ENCODE measurements around the gene KRT5. TPM values are rescaled to one million over a fixed set of nuclear protein-coding genes. Genes with fewer than 3 reads are reported as not detected.

KRT5 gene
- polyA plus RNA-seq, 1 experiment = not detected

DNA sequence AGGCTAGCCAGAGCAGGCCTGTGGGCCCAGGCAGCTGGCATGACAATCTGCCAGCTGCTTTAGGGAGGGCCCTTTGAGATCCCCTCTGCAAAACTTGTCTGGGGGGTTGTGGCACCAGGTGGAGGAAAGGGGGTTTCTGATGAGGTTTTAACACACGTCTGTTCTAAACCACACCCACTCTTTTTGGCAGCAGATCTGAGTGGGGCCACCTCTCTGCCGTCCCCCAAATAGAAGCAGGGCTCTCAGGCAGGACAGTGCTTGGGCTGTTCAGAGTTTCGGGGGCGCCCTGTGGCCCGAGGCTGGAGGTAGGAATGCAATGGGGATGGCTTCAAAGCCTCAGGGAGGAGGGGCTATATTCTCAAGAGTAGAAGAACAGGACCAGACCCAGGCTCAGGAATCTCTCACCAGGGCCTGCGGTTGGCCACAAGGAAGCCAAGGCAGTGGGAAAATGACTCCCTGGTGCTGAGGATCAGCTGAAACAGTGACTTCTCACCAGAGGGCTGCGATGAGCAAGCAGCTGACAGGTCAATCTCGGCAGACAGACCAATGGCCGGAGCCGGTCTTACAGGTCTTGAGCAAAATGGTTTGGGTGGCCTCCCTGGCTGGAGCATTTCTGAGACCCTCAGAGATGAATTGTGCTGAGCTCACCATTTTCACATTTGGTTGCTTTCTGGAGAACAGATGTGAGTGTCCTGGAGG lies 1.5 kb upstream of the KRT5 start:
- ChIA-PET POLR2A (no interaction called here), CTCF (interaction anchor here (0.7 kb wide), 1 partner anchor 224 kb away, joined by 3 read pairs; no protein-coding TSS in a partner anchor)
- Histone ChIP-seq H3K4me3 (ENCODE audit: low read depth, low read length) (no peak overlapping the region), H3K27me3 (ENCODE audit: control insufficient read depth, insufficient read depth, low read length) (peaks cover 6% of the 10 kb centered on the region), H3K9me3 (ENCODE audit: control insufficient read depth, insufficient read depth, low read length) (no peaks in the 10 kb centered on the region; the same call in 1 of the 2 replicates), H3K27ac (ENCODE audit: low read depth, low read length) (no peak overlapping the region)
- no peak for DNase-seq (ENCODE audit: low read depth, low spot score)
- TF ChIP-seq, protein P1, sequence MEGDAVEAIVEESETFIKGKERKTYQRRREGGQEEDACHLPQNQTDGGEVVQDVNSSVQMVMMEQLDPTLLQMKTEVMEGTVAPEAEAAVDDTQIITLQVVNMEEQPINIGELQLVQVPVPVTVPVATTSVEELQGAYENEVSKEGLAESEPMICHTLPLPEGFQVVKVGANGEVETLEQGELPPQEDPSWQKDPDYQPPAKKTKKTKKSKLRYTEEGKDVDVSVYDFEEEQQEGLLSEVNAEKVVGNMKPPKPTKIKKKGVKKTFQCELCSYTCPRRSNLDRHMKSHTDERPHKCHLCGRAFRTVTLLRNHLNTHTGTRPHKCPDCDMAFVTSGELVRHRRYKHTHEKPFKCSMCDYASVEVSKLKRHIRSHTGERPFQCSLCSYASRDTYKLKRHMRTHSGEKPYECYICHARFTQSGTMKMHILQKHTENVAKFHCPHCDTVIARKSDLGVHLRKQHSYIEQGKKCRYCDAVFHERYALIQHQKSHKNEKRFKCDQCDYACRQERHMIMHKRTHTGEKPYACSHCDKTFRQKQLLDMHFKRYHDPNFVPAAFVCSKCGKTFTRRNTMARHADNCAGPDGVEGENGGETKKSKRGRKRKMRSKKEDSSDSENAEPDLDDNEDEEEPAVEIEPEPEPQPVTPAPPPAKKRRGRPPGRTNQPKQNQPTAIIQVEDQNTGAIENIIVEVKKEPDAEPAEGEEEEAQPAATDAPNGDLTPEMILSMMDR (IDR thresholded peaks at IDR 0.05; ENCODE audit: low read depth, low read length) = no peak

DNA sequence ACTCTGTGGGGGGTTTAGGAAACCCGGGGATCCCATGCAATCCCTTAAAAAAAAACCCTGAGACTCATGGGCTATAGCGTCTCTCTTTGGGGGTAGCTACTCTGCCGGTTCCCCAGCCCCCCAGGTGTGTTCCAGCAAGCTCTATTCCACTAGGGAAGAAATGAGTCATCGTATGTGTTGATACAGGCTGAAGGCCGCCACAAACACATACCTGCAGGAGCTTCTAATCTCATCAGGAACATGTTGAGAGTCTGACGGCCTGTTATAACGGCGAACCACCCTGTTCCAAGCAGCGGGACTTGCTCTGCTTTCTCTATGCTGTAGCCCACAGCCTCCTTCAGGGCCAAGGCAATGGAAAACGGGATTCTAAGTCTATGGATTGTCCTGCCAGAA lies 977 bp upstream of the KRT5 start:
- CTCF ChIA-PET = interaction anchor here (0.7 kb wide), 1 partner anchor 224 kb away, joined by 3 read pairs; no protein-coding TSS in a partner anchor
- TF ChIP-seq, protein P1 (IDR thresholded peaks at IDR 0.05; ENCODE audit: low read depth, low read length) = no peak
- DNase-seq (ENCODE audit: low read depth, low spot score) = no peak
- no peaks in the 10 kb centered on the region; the same call in 1 of the 2 replicates for H3K9me3 ChIP-seq (ENCODE audit: control insufficient read depth, insufficient read depth, low read length)
- H3K27ac ChIP-seq (ENCODE audit: low read depth, low read length) = no peak overlapping the region
- POLR2A ChIA-PET = no interaction called here
- H3K4me3 ChIP-seq (ENCODE audit: low read depth, low read length) = no peak overlapping the region
- peaks cover 6% of the 10 kb centered on the region for H3K27me3 ChIP-seq (ENCODE audit: control insufficient read depth, insufficient read depth, low read length)

GRCh38 chr12:52519387-52519703 lies 849 bp downstream of the KRT5 start:
- Histone ChIP-seq H3K27me3 (ENCODE audit: control insufficient read depth, insufficient read depth, low read length) (peaks cover 9% of the 10 kb centered on the region), H3K4me3 (ENCODE audit: low read depth, low read length) (no peak overlapping the region), H3K27ac (ENCODE audit: low read depth, low read length) (no peak overlapping the region), H3K9me3 (ENCODE audit: control insufficient read depth, insufficient read depth, low read length) (no peaks in the 10 kb centered on the region; the same call in 1 of the 2 replicates)
- DNase-seq (ENCODE audit: low read depth, low spot score) = no peak
- TF ChIP-seq, protein P1 (IDR thresholded peaks at IDR 0.05; ENCODE audit: low read depth, low read length) = no peak
- ChIA-PET POLR2A (no interaction called here), CTCF (no interaction called here)

DNA sequence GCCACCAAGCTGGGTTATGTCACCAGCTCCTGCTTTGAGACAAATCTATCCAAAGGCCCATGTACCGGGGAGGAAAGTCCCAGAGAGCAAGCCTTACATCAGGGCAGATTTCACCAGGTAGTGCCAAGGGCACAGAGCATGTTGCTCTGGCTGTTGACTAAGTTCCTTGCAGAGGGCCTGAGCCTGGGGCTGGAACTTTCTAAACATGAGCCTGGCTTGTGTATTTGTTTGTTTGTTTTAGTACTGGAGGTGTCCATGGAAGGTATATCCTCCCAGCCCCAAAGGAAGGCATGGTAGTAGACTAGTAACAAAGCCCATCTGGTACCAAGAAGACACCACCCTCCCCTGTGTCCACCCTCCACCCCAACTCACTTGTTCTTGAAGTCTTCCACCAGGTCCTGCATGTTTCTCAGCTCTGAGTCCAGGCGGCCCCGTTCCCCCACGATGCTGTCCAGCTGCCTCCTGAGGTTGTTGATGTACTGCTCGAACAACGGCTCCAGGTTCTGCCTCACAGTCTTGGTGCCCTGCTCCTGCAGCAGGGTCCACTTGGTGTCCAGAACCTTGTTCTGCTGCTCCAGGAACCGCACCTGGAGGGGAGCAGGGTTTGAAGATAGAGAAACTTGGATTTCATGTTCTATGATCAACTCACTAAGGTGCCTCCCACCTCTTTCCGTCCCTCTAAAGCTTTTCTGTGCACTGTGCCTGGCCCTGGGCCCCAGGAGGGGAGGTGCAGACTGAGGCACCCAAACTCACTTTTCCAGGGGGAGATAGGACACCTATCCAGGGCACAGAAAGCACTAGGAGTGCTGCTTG lies 1.4 kb downstream of the KRT5 start:
- Histone ChIP-seq H3K27me3 (ENCODE audit: control insufficient read depth, insufficient read depth, low read length) (peaks cover 9% of the 10 kb centered on the region), H3K9me3 (ENCODE audit: control insufficient read depth, insufficient read depth, low read length) (no peaks in the 10 kb centered on the region; the same call in 1 of the 2 replicates), H3K27ac (ENCODE audit: low read depth, low read length) (no peak overlapping the region), H3K4me3 (ENCODE audit: low read depth, low read length) (no peak overlapping the region)
- DNase-seq (ENCODE audit: low read depth, low spot score) = no peak
- ChIA-PET CTCF (no interaction called here), POLR2A (no interaction called here)
- TF ChIP-seq, protein P1 (IDR thresholded peaks at IDR 0.05; ENCODE audit: low read depth, low read length) = no peak

- CTCF ChIA-PET = no interaction called here
- H3K4me3 ChIP-seq (ENCODE audit: low read depth, low read length) = no peak overlapping the region
- peaks cover 7% of the 10 kb centered on the region for H3K27me3 ChIP-seq (ENCODE audit: control insufficient read depth, insufficient read depth, low read length)
- POLR2A ChIA-PET = no interaction called here
- H3K27ac ChIP-seq (ENCODE audit: low read depth, low read length) = no peak overlapping the region
- H3K9me3 ChIP-seq (ENCODE audit: control insufficient read depth, insufficient read depth, low read length) = no peaks in the 10 kb centered on the region; the same call in 1 of the 2 replicates
- TF ChIP-seq, protein P1 (IDR thresholded peaks at IDR 0.05; ENCODE audit: low read depth, low read length) = no peak
- DNase-seq (ENCODE audit: low read depth, low spot score) = no peak
Observed at GRCh38 chr12:52517888-52518287, 2.3 kb downstream of the KRT5 start.

Measured in AG04450 (cell line).